HepG2 (cell line): ENCODE measurements around the gene YPEL3. TPM values are rescaled to one million over a fixed set of nuclear protein-coding genes. Genes with fewer than 3 reads are reported as not detected.

Source experiments
- CREB1 ChIP-seq, 2 experiments: fragments of 450-650 bp in 1 of 2; IDR thresholded peaks; 2 replicates each; pipeline ENCODE4 v1.6.1; 2016 to 2017; ENCODE audit warnings: control low read depth in 1 of 2, mild to moderate bottlenecking in 1 of 2, missing compliant biosample characterization in 1 of 2, missing genetic modification characterization in 1 of 2
- EP300 ChIP-seq, 3 experiments: sonication (generic) in 1 of 3; formaldehyde crosslinking in 1 of 3; IDR thresholded peaks; 2 replicates each; pipeline versions ENCODE4 v1.5.1 to v1.6.1; 2011 to 2020; ENCODE audit warnings: low read depth in 2 of 3, low read length in 2 of 3, borderline replicate concordance in 1 of 3, improper control_type of control experiment in 1 of 3, mild to moderate bottlenecking in 1 of 3, missing genetic modification reagents in 1 of 3, moderate library complexity in 1 of 3
- FOXA3 ChIP-seq: IDR thresholded peaks from 2 replicates; pipeline ENCODE4 v1.6.1; 2016; ENCODE audit warnings: missing genetic modification reagents, missing compliant biosample characterization
- KDM4B ChIP-seq: sonication (generic); formaldehyde crosslinking; IDR thresholded peaks from 2 replicates; pipeline ENCODE4 v1.4.0; 2020; ENCODE audit warnings: missing genetic modification reagents
- PAF1 ChIP-seq: IDR thresholded peaks from 2 replicates; pipeline ENCODE4 v1.6.1; 2016; ENCODE audit warnings: missing genetic modification reagents, missing compliant biosample characterization
- RFX5 ChIP-seq: IDR thresholded peaks from 2 replicates; pipeline ENCODE4 v1.6.1; 2011; ENCODE audit warnings: low read depth, low read length, improper control_type of control experiment
- SALL2 ChIP-seq: sonication (generic); formaldehyde crosslinking; IDR thresholded peaks from 2 replicates; pipeline ENCODE4 v1.8.1; 2023; ENCODE audit warnings: mild to moderate bottlenecking, missing genetic modification reagents, inconsistent platforms
- SPEN ChIP-seq: sonication (generic); formaldehyde crosslinking; IDR thresholded peaks from 2 replicates; pipeline ENCODE4 v1.5.1; 2020; ENCODE audit warnings: low read depth, mild to moderate bottlenecking, missing genetic modification reagents
- ZBTB44 ChIP-seq: sonication (generic); formaldehyde crosslinking; IDR thresholded peaks from 2 replicates; pipeline ENCODE4 v1.4.0; 2020; ENCODE audit warnings: missing genetic modification reagents
- ZFP82 ChIP-seq: sonication (generic); formaldehyde crosslinking; IDR thresholded peaks from 2 replicates; pipeline ENCODE4 v1.5.1; 2020; ENCODE audit warnings: mild to moderate bottlenecking, missing genetic modification reagents, borderline replicate concordance
- ZNF24 ChIP-seq: fragments of 450-650 bp; IDR thresholded peaks from 2 replicates; pipeline ENCODE4 v1.6.1; 2017; ENCODE audit warnings: antibody characterized with exemption, mild to moderate bottlenecking
- ZNF264 ChIP-seq: sonication (generic); formaldehyde crosslinking; IDR thresholded peaks from 2 replicates; pipeline ENCODE4 v1.4.0; 2020; ENCODE audit warnings: missing genetic modification reagents
- ZNF280D ChIP-seq: sonication (generic); formaldehyde crosslinking; IDR thresholded peaks from 2 replicates; pipeline ENCODE4 v1.5.1; 2020; ENCODE audit warnings: mild to moderate bottlenecking, missing genetic modification reagents
- ZNF460 ChIP-seq: sonication (generic); formaldehyde crosslinking; IDR thresholded peaks from 2 replicates; pipeline ENCODE4 v1.5.1; 2020; ENCODE audit warnings: missing genetic modification reagents, mild to moderate bottlenecking, borderline replicate concordance
- ZNF468 ChIP-seq: sonication (generic); formaldehyde crosslinking; IDR thresholded peaks from 2 replicates; pipeline ENCODE4 v1.8.0; 2022; ENCODE audit warnings: mild to moderate bottlenecking, moderate library complexity, missing genetic modification reagents
- ZNF547 ChIP-seq: sonication (generic); formaldehyde crosslinking; IDR thresholded peaks from 2 replicates; pipeline ENCODE4 v1.5.1; 2020; ENCODE audit warnings: mild to moderate bottlenecking, missing genetic modification reagents
- ZNF569 ChIP-seq: sonication (generic); formaldehyde crosslinking; IDR thresholded peaks from 2 replicates; pipeline ENCODE4 v1.5.0; 2020; ENCODE audit warnings: mild to moderate bottlenecking, missing genetic modification reagents, moderate library complexity, borderline replicate concordance
- ZNF619 ChIP-seq: sonication (generic); formaldehyde crosslinking; IDR thresholded peaks from 2 replicates; pipeline ENCODE4 v1.4.0; 2020; ENCODE audit warnings: mild to moderate bottlenecking, missing genetic modification reagents
- ZNF747 ChIP-seq: sonication (generic); formaldehyde crosslinking; IDR thresholded peaks from 2 replicates; pipeline ENCODE4 v1.8.1; 2023; ENCODE audit warnings: missing genetic modification reagents, mild to moderate bottlenecking, borderline replicate concordance
- ZNF775 ChIP-seq: sonication (generic); formaldehyde crosslinking; IDR thresholded peaks from 2 replicates; pipeline ENCODE4 v1.4.0; 2020; ENCODE audit warnings: missing genetic modification reagents, mild to moderate bottlenecking, moderate library complexity, borderline replicate concordance
- polyA plus RNA-seq, 8 experiments: library from polyadenylated mRNA; depleted of rRNA in 3 of 8; stranded (reverse) in 7 of 8; unstranded in 1 of 8; fragments of >200 nt; fragmentation: Illumina TruSeq in 4 of 8; extraction: Trizol in 4 of 8; gene quantifications; 2 replicates each; pipeline versions ENCODE4 v1.2.1 to v1.2.3, GENCODE V29; 2011 to 2016; ENCODE audit warnings: low read depth in 4 of 8, missing spikeins in 1 of 8, mixed read lengths in 1 of 8; ENCODE audit not compliant: insufficient read depth in 1 of 8
- total RNA-seq, 5 experiments: library from RNA; depleted of rRNA; stranded (reverse); fragments of >200 nt; fragmentation: Illumina TruSeq; extraction: Trizol; gene quantifications; 2 replicates each; pipeline ENCODE4 v1.2.3, GENCODE V29; 2016; ENCODE audit warnings: low read depth in 1 of 5
- TF ChIP-seq, protein P1 (sequence below): sonication (generic); formaldehyde crosslinking; IDR thresholded peaks from 2 replicates; pipeline ENCODE4 v1.4.0; 2020; ENCODE audit warnings: missing genetic modification reagents

YPEL3 gene
- total and polyA plus RNA-seq, 2 of the 13 experiments (the other 11 are each of a cell fraction or from before 2014, with no cell fraction given): 5.4 to 47.0 TPM

- TF ChIP-seq RFX5 (peak; percentile 57), ZFP82 (peak; percentile 83; the same call in 1 of the 2 replicates), ZNF547 (CRISPR knock-in tag) (peak; percentile 88), ZNF24 (peak; percentile 28; the same call in 1 of the 2 replicates), ZNF619 (peak; percentile 97), KDM4B (CRISPR knock-in tag) (peak; percentile 75; the same call in 1 of the 2 replicates), FOXA3 (CRISPR knock-in tag) (peak; percentile 61), ZNF569 (no peak), CREB1 (IDR thresholded peaks at IDR 0.05) (peak; percentile 78), CREB1 (CRISPR knock-in tag; IDR thresholded peaks at IDR 0.05) (peak; percentile 91), ZNF775 (no peak; the same call in 1 of the 2 replicates), ZNF468 (peak; percentile 99), ZNF280D (CRISPR knock-in tag) (peak; percentile 93), ZNF747 (peak; percentile 98), SALL2 (CRISPR knock-in tag) (peak; percentile 81), EP300 (IDR thresholded peaks at IDR 0.05; ENCODE audit: low read depth in 2 of 2, low read length in 2 of 2) (peak; percentile 3 to 87), EP300 (CRISPR knock-in tag; IDR thresholded peaks at IDR 0.05; ENCODE audit: borderline replicate concordance) (peak; percentile 90), ZNF264 (CRISPR knock-in tag) (peak; percentile 65; the same call in 1 of the 2 replicates), ZNF460 (CRISPR knock-in tag) (peak; percentile 75; the same call in 1 of the 2 replicates), ZBTB44 (CRISPR knock-in tag) (0 out of 2 replicates have a peak, but pooled peaks have one; percentile 72), PAF1 (0 out of 2 replicates have a peak, but pooled peaks have one; percentile 63), SPEN (CRISPR knock-in tag) (peak; percentile 98)
- TF ChIP-seq, protein P1, sequence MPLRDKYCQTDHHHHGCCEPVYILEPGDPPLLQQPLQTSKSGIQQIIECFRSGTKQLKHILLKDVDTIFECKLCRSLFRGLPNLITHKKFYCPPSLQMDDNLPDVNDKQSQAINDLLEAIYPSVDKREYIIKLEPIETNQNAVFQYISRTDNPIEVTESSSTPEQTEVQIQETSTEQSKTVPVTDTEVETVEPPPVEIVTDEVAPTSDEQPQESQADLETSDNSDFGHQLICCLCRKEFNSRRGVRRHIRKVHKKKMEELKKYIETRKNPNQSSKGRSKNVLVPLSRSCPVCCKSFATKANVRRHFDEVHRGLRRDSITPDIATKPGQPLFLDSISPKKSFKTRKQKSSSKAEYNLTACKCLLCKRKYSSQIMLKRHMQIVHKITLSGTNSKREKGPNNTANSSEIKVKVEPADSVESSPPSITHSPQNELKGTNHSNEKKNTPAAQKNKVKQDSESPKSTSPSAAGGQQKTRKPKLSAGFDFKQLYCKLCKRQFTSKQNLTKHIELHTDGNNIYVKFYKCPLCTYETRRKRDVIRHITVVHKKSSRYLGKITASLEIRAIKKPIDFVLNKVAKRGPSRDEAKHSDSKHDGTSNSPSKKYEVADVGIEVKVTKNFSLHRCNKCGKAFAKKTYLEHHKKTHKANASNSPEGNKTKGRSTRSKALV: peak; percentile 97
Measured at GRCh38 chr16:30065102-30065942, 30.7 kb downstream of the YPEL3 start, which contains the start of gene ALDOA (continued).
